GM12875 (cell line): Measurements from ENCODE around the gene FAM169A.
"Not testable (repeated sequence)": the region's sequence is repeated elsewhere in the genome, so short reads cannot be mapped to it uniquely, and the experiment has no call there.

Experiments
- H3K4me3 ChIP-seq: one replicate; pipeline ENCODE4 v1.5.1; 2011; ENCODE audit warnings: low read depth, low read length, control low read depth
- TF ChIP-seq, protein P1 (sequence below): IDR thresholded peaks from 2 replicates; pipeline ENCODE4 v1.5.1; 2011; ENCODE audit warnings: low read depth, mild to moderate bottlenecking, control low read depth, inconsistent platforms, low read length, moderate library complexity, borderline replicate concordance; ENCODE audit not compliant: insufficient read depth

Gene FAM169A

DNA sequence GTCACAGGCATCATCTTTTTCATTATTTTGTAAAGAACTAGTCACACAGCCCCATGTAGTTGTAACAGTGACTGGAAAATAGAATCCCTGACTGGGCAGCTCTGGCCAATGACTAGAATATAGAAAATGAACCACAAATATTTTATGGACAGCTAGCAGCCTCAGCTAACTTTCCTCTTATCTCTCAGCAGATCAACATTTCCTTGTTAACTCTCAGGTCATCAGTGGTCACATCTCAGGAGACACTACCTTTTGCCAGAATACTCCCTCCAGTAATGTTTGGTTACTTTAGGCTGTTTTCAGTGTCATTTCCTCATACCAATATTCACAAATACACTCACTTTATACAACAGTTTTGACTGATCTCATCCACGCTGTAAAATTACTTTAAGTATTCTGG, 43.9 kb downstream of the FAM169A start:
- TF ChIP-seq, protein P1, sequence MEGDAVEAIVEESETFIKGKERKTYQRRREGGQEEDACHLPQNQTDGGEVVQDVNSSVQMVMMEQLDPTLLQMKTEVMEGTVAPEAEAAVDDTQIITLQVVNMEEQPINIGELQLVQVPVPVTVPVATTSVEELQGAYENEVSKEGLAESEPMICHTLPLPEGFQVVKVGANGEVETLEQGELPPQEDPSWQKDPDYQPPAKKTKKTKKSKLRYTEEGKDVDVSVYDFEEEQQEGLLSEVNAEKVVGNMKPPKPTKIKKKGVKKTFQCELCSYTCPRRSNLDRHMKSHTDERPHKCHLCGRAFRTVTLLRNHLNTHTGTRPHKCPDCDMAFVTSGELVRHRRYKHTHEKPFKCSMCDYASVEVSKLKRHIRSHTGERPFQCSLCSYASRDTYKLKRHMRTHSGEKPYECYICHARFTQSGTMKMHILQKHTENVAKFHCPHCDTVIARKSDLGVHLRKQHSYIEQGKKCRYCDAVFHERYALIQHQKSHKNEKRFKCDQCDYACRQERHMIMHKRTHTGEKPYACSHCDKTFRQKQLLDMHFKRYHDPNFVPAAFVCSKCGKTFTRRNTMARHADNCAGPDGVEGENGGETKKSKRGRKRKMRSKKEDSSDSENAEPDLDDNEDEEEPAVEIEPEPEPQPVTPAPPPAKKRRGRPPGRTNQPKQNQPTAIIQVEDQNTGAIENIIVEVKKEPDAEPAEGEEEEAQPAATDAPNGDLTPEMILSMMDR, result no peak

DNA sequence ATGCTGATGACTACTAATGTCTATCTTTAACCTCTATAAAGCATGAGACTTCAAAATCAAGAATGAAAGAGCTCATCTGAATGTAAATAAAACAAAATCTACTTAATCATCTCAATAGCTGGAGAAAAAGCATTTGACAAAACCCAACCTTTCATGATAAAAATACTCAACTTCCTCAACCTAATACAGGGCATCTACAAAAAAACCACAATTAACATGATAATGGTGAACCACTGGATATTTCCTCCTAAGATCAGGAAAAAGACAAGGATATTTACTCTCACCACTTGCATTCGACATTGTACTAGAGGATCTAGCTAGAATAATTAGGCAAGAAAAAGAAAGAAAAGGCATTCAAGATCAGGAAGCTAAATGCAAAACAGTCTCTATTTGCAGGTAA, 49.3 kb downstream of the FAM169A start:
- H3K4me3 ChIP-seq, result no peak overlapping the region
- TF ChIP-seq, protein P1, result no peak

More for the DNA sequence above, 43.9 kb downstream of the FAM169A start:
- H3K4me3 ChIP-seq, result no peak overlapping the region

GRCh38 chr5:74810915-74811314, 55.3 kb downstream of the FAM169A start:
- H3K4me3 ChIP-seq, result no peak overlapping the region
- TF ChIP-seq, protein P1, result no peak

DNA sequence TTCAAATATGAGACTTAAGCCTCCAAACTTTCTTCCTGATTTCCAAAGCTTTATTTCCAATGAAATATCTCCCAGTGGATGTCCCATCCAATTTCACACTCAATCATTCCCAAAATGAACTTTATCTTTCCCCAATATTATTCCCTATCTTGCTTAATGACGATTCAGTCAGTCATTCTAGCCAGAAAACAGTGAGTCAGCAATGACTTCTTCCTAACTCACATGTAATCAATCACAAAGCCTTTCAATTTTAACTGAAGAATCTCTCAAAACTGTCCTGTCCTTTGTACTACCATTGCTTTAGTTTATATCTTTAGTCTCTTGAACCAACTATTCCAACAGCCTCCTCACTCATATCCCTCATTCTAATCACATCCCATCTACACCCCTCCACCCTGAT, 64.2 kb downstream of the FAM169A start:
- no peak overlapping the region for H3K4me3 ChIP-seq
- TF ChIP-seq, protein P1, result no peak

- TF ChIP-seq, protein P1, result no peak
- no peak overlapping the region for H3K4me3 ChIP-seq
Measured at GRCh38 chr5:74801197-74801596, 65.0 kb downstream of the FAM169A start.

DNA sequence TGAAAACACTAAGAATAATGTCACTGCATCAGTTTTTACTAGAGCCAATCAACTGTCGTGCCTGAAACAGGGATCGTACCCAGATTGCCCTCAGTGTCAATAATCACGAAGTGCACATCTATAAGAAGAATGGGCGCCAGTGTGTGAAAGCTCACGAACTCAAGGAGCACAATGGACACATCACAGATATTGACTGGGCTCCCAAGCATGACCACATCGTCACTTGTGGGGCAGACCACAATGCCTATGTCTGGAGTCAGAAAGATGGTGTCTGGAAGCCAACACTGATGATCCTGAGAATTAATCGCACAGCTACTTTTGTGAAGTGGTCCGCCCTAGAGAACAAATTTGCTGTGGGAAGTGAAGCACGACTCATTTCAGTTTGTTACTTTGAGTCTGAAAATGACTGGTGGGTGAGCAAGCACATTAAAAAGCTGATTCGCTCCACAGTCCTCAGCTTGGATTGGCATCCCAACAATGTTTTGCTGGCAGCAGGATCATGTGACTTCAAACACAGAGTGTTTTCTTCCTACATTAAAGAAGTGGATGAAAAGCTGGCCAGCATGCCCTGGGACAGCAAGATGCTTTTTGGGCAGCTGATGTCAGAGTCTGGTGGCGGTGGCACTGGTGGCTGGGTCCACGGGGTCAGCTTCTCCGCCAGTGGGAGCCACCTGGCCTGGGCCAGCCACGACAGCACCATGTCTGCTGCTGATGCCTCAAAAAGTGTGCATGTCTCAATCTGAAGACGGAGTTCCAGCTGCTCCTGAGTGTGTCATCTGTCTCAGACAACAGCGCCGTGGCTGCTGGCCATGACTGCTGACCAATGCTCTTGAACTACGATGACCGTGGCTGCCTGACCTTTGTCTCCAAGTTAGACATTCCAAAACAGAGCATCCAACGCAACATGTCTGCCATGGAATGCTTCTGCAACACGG, 66.9 kb downstream of the FAM169A start:
- H3K4me3 ChIP-seq, result no peak overlapping the region
- TF ChIP-seq, protein P1, result no peak

- not testable (repeated sequence) for H3K4me3 ChIP-seq
Measured at GRCh38 chr5:74791669-74792068, 74.5 kb downstream of the FAM169A start.
